GM21576 (cell line): ENCODE results near the gene SGK2.
"Not testable (repeated sequence)": the region's sequence is repeated elsewhere in the genome, so short reads cannot be mapped to it uniquely, and the experiment has no call there.

Source experiments
- ATAC-seq: cut with Tn5 transposase; IDR thresholded peaks from one replicate; pipeline ENCODE4 v1.9.1; 2021; ENCODE audit warnings: mild to moderate bottlenecking, moderate library complexity; ENCODE audit not compliant: unreplicated experiment

Gene SGK2

DNA sequence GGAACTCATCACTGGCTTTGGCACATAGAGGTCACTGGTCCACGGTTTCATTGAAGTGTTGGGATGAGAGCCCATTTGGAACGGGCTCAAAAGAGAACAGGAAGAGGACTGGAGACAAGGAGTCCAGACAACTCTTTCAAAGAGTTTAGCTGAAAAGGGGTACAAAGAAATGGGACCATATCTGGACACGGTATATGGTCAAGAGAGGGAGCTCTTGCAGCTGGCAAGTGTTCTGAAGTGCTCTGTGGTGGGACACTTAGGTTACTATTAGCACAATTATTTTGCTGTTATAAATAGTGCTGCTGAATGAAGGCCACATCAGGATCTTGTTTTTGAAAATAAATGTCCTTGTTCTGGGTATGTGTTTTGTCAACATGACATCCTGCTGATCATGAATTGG, 4.6 kb downstream of the SGK2 start:
- no peak for ATAC-seq

DNA sequence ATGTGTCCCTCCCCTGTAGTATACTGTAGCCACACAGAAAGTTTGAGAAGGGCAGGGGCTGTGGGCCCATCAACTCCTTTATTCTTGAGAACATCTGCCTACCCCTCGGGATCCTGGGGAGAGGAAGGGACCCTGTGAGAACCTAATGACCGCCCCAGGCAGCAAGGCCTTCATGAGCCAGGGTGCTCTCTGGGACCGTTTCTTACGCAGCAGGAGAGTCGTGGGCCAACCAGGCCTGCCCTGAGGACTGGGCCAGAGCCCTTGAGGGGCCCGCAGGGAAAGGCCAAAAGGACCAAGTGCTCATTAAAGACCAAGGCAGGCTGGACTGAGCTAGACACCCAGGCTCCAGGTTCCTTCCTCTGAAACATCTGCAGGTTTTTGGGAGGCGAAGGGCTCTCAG, 5.2 kb downstream of the SGK2 start:
- no peak for ATAC-seq

DNA sequence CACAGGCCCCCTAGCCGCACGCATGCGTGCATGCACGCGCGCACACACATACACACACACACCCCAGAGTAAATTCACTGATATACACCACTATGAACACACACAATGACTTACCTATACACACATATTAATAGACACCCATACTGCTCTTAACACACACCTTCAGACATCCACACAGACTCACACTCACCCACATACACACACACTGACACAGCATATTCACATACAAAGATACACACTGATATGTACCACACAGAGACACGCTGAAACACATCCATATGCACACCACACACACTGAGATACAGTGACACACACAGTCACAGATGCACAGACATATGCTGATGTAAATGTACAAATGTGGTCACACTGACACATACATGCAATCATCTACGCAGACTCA, 5.6 kb downstream of the SGK2 start:
- ATAC-seq: no peak

DNA sequence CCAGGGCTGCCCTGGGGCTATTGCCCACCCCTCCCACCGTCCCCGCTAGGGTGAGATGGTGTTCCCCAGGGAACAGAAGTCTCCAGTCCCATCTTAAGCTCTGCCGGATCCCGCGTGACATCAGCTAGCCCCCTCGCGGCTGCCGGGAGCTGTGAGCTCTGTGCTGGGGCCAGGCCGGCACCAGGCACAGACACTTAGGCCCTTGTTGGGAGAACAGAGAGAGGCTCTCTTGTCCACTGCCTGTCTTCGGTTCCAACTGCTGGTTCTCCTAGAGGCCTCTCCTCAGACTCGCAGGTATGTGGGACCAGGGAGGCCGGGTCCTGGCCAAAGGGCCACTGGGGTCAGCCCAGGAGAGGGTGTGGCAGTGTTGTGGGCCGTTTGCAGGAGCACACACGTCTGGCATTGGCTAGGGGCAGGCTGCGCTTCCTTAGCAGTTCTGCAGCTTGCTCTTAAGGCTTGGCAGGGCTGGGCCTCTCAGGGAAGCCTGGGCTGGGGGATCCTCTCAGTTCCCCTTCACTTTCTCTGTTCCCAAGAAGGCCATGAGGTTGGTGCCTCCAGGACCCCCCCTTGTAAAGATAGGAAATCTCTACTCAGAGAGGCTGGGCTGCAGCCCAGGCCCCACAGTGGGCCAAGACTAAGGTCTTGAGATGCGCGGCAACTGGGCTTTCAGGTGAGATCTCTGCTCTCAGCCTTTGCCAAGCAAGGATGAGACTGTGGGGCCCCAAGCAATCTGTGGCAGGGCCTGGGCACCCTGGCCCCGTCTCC, 6.3 kb downstream of the SGK2 start:
- ATAC-seq: no peak

DNA sequence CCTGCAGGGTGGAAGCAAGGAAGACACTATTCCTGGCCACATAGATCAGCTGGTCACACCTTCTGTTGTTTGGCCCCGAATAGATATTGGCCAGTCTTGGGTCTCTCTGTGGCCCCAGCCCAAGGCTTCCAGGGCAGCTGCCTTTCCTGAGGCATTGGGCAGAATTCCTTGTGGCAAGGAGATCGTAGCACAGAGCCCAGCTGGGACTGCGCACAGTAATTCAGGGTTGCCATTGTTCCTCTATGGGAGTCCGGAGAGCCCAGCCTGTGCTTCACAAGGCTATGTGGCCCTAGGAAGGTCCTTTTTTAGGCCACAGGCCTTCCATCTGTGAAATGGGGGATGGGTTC, 6.9 kb downstream of the SGK2 start:
- ATAC-seq: no peak

DNA sequence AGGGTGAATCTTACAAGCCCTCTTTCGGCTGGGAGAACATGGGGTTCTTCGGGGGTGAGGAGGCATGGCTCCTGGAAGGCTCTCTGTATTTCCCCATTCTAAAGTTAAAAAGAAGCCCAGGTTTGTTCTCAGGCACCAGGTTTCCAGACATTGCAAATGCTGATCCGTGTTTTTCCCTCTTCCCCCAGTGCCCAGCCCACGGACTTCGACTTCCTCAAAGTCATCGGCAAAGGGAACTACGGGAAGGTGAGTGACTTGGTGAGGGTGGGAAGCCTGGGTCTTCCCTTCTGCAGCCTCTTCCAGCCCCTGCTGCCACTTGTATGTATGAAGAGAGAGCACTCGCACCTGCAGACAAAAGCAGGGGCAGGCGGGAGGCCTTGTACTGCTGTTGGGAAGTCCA, 8.7 kb downstream of the SGK2 start:
- no peak for ATAC-seq

DNA sequence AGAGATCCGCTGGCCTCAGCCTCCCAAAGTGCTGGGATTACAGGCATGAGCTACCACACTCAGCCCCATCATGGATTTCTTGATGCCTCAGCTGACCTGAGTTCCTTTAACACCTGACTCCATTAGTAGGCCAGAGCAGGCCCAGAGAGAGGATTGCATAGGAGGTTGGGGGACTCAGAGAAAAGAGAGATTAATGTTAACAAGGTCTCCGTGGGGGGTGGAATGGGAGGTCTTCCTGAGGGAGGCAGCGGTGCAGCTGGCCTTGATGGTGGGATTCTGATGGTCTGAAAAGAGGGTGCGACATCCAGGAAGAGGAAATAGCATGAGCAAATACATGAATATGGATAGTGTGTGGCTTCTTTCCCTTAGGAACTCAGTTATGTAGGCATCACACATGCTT, 9.9 kb downstream of the SGK2 start:
- ATAC-seq: no peak

DNA sequence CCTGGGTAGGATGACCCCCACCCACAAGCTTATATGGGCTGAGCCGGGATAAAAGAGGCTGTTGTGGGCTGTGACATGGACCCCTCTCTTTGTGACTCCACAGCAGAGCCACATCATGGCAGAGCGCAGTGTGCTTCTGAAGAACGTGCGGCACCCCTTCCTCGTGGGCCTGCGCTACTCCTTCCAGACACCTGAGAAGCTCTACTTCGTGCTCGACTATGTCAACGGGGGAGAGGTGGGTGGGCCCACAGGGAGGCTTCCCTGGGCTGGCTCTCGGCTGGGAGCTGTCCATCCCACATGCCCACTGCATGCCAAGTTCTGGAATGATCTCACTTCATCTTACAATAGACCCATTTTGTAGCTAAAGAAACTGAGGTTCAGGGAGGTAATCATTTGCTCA, 10.5 kb downstream of the SGK2 start:
- no peak for ATAC-seq

DNA sequence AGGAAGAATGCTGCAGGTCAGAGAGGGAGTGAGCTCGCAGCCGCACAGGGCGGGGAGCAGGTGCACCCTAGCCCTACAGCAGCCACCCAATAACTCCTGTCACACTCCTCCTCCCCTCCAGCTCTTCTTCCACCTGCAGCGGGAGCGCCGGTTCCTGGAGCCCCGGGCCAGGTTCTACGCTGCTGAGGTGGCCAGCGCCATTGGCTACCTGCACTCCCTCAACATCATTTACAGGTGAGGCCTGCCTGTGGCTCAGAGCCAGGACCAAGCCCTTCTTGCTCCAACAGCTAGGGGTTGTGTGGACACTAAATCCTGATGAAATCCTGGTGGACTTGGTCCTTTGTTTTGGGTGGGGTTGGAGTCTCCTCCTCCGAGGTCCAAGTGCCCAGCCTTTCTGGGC, 11.7 kb downstream of the SGK2 start:
- ATAC-seq: no peak

DNA sequence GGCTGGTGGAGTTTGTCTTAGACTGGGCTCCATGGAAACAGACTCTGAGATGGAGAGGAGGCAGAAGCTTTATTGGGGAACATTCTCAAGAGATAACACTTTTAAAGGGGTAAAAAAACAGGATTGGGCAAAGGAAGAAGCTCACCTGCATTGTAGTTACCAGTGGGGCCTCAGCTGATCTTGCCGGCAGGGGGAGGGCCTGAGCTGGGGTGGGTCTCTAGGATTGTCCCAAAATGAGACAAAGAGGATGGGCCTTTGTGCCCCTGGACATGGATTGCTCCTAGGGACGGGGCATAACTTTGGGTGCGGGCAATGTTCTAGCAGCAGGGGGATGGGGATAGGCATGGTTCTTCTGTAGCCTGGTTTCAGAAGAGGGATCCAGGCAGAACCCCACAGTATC, 12.5 kb downstream of the SGK2 start:
- ATAC-seq: no peak

DNA sequence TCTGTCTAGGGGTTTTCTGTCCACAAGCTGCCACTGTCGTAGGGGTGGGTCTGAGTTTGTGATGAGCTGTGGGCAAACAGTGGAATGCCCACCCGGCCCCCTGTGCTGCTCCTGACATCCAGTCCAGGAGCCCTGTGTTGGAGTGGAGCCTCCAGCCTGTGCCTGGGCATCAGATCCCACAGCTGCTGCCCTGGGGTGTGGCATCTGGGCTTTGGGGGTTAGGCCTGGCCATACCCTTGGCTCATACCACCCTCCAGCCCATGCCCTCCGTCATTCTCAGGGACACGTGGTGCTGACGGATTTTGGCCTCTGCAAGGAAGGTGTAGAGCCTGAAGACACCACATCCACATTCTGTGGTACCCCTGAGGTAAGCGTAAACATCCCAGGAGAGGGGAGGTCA, 12.9 kb downstream of the SGK2 start:
- no peak for ATAC-seq

DNA sequence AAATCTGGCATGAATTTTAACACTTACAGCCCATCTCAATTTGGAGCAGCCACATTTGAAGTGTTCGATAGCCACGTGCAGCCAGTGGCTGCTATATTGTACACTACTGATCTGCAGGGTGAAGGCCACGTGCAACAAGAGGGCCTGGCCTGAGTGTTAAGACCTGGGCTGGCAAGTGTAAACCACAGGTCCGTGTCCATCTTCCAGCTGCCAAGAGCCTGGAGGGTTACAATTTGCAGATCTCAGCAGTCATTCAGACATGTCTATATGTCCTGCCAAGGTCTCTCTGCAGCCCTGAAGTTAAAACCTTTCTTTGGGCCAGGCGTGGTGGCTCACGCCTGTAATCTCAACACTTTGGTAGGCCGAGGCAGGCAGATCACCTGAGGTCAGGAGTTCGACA, 14.1 kb downstream of the SGK2 start:
- ATAC-seq: no peak

DNA sequence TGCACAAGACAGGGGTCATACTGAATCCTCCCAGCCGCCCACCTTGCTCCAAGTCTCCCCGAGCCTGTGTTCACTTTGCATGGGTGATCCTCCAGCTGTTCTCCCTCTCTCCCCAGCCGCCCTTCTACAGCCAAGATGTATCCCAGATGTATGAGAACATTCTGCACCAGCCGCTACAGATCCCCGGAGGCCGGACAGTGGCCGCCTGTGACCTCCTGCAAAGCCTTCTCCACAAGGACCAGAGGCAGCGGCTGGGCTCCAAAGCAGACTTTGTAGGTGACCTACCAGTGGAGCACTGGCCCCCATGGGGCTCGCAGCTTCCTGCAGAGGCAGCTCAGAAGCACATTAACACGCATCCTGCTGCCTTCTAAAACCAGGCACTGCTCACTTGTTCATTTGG, 17.3 kb downstream of the SGK2 start:
- no peak for ATAC-seq

DNA sequence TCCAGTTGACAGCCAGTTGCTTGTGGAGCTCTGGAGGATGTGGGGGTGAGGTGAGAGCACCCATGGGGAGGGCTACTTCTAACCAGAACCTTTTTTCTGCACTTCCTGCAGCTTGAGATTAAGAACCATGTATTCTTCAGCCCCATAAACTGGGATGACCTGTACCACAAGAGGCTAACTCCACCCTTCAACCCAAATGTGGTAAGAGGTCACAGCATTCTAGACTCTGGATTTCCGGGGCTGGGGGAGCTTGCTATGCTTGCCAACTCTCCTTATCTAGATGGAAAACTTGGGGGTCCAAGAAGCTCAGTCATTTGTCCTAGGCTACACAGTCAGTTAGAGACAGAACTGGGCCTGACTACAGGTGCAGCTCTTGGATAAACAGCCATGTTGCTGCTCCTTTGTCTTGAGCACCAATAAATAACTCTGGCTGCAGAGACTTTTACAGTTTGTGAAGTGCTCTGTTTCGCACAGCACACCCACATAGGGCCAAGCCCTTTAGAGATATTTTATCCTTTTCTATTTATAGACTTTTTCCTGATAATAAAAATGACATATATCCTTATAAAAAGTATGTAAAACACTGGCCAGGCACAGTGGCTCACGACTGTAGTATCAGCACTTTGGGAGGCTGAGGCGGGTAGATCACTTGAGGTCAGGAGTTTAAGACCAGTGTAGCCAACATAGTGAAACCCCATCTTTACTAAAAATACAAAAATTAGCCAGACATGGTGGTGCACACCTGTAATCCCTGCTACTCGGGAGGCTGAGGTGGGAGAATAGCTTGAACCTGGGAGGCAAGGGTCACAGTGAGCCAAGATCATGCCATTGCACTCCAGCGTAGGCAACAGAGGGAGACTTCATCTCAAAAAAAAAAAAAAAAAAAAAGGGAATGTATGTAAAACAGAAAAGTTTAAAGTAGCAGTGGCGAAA, 21.3 kb downstream of the SGK2 start:
- no peak for ATAC-seq

DNA sequence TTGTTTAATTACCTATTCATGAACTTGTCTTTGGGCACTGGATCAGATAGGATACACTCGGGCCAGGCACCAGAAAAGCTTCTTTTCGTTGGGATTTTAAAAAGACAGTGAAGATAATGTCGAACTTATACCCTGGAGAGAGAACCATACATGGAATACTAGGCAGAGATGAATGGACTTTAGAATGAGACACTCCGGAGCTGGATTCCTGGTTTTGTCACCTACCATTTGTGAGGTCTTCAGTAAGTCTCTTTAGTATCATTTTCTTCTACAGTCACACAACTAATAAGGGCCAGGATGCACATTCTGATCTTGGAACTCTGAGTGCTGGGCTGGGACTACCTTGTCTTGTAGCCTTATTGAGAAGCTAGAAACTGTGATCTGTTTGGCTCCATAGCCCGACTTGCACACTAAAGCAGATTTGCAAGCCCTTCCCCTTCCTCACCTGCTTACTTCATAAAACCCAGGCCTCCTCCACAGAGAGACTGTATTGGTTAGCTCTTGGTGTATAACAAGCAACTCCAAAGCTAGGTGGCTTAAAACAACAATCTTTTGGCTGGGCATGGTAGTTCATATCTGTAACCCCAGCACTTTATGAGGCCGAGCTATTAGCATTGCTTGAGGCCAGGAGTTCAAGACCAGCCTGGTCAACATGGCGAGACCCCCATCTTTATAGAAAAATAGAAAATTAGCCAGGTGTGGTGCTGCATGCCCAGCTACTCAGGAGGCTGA, 24.5 kb downstream of the SGK2 start:
- ATAC-seq: no peak

DNA sequence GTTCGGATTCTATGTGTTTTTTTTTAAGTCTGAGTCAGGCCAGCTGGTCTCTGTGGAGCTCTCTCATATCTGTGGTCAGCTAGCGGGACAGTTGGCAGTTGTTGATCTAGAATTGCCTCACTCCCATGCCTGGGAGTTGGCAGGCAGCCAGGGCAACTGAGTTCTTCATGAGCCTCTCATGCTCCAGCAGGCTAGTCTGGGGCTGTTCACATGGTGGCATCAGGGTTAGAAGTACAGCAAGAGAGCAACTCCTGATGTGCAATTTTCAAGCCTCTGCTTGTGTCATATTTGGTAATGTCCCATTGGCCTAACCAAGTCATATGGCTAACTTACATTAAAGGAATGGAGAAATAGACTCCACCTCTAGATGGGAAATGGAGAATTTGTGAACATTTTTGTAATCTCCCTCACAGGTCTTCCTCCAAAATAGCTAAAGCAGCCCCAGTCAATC, 25.2 kb downstream of the SGK2 start:
- ATAC-seq: no peak

DNA sequence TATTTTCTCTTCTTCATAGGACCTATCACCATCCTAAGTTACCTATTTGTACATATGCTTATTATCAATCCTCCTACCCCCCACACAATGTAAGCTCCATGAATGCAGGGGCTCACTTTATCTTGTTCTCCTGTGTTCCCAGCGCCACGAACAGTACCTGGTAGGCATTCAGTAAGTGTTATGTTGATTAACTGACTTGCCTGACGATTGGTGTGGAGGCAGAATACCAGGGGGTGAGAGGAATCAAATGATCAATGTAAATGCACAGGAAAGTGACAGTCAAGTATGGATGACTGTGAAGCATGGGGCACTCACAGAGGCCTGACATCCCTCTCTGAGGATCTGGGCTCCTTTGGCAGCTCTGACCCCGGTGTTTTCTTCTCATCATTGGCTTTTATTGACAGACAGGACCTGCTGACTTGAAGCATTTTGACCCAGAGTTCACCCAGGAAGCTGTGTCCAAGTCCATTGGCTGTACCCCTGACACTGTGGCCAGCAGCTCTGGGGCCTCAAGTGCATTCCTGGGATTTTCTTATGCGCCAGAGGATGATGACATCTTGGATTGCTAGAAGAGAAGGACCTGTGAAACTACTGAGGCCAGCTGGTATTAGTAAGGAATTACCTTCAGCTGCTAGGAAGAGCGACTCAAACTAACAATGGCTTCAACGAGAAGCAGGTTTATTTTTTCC, 25.8 kb downstream of the SGK2 start:
- ATAC-seq: no peak

DNA sequence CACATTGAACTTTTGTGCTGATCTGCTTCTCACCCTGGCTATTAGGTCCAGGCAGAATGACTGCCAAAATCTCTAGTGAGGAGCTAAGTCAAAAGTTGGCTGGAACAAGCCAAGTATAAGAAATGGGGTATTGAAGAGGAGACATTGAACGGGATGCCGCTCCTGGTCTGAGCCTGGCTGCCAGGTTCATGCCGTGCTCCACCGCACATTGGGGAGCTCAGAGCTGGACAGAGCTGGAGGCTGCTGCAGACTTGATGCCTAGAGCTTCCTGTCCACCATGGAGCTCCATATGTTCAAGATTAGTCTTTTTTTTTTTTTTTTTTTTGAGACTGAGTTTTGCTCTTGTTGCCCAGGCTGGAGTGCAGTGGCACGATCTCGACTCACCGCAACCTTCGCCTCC, 27.8 kb downstream of the SGK2 start:
- ATAC-seq: no peak

DNA sequence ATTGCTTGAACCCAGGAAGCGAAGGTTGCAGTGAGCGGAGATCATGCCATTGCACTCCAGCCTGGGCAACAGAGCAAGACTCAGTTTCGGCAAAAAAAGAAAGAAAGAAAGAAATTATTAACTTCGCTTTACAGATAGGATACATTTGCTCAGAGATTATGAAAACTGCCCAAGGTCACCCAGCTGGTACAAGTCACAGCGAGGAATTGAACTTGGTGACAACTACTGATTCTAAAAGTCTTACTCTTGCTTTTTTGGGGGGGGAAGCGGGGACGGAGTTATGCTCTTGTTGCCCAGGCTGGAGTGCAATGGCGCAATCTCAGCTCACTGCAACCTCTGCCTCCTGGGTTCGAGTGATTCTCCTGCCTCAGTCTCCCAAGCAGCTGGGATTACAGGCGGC, 29.7 kb downstream of the SGK2 start:
- ATAC-seq: not testable (repeated sequence)

DNA sequence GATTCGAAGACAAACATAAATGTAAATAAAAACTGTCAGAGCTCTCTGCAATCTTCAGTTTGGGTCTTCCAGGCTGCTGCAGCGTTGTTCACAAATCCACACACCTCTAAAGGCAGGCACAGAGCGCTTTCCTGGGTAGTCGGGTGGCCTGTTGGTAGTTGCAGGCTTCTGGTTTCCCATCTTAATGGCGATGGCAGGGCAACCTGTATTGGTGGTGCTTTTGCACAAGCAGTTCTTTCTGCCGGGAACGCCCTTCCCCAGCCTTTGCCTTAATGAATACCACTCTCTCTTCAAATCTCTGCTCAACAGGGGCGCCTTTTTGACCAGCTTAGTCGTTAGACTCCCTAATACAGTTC, 31.2 kb downstream of the SGK2 start:
- no peak for ATAC-seq
